ENCODE measurements around the gene FHAD1. TPM values are rescaled to one million over a fixed set of nuclear protein-coding genes. Genes with fewer than 3 reads are reported as not detected.
A peak's percentile ranks its signal among the peaks of the same experiment; 100 is the strongest.

Gene FHAD1
- total RNA-seq, 1 experiment from 2014 or later, result 3.5 TPM

- ChIA-PET POLR2A (interaction anchor here (0.5 to 0.6 kb wide), 2 partner anchors 21 to 92 kb away, joined by 3 to 4 read pairs; no protein-coding TSS in a partner anchor), CTCF (interaction anchor here (0.7 to 0.9 kb wide), 2 partner anchors 103 to 373 kb away, joined by 3 read pairs; no protein-coding TSS in a partner anchor), RAD21 (ENCODE audit: low non-redundant PET in 1 of 2, low total read pairs in 2 of 2, uncharacterized antibody in 2 of 2, unreplicated experiment in 2 of 2) (no interaction called here)
- Histone ChIP-seq H3K9ac (ENCODE audit: low read length) (no peak overlapping the region), H3K4me3 (replicated peaks in 1 of 2; ENCODE audit: low read depth in 1 of 2, low read length in 2 of 2) (no peak overlapping the region), H3K79me2 (ENCODE audit: insufficient read depth, low read length) (no peaks in the 10 kb centered on the region), H3K4me2 (ENCODE audit: low read length) (no peak overlapping the region), H3K27ac (ENCODE audit: low read depth, low read length) (no peak overlapping the region), H4K20me1 (ENCODE audit: insufficient read depth) (no peaks in the 10 kb centered on the region), H3K4me1 (ENCODE audit: control insufficient read depth in 1 of 2, insufficient read depth in 2 of 2, low read length in 2 of 2) (peaks cover 10 to 31% of the 10 kb centered on the region in 2 experiments; a peak in 3 of 4 replicates), H3K36me3 (ENCODE audit: control insufficient read depth in 1 of 2, insufficient read depth in 2 of 2, low read length in 2 of 2) (peaks cover 0 to 21% of the 10 kb centered on the region in 2 experiments; a peak in 1 of 4 replicates), H3K27me3 (ENCODE audit: insufficient read depth, low read length) (no peaks in the 10 kb centered on the region), H3K9me3 (ENCODE audit: control insufficient read depth in 1 of 2, insufficient read depth in 1 of 2, low read depth in 1 of 2, low read length in 2 of 2) (no peaks in the 10 kb centered on the region), H3K9me2 (ENCODE audit: insufficient read depth) (no peaks in the 10 kb centered on the region), H2AFZ (ENCODE audit: low read depth, low read length, poor library complexity, severe bottlenecking) (no peak overlapping the region)
- BruUV-seq (replicated peaks), result no TSS peak
- no peak for TF ChIP-seq SRF (IDR thresholded peaks at IDR 0.05; ENCODE audit: low read depth)
- TF ChIP-seq, protein P1, sequence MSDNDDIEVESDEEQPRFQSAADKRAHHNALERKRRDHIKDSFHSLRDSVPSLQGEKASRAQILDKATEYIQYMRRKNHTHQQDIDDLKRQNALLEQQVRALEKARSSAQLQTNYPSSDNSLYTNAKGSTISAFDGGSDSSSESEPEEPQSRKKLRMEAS (IDR thresholded peaks at IDR 0.05), result no peak
- TF ChIP-seq CTCF (IDR thresholded peaks at IDR 0.05 in 2 of 3, conservative IDR thresholded peaks at IDR 0.05 in 1 of 3; ENCODE audit: borderline replicate concordance in 1 of 3, insufficient read depth in 1 of 3, low read depth in 2 of 3, low read length in 2 of 3), result no peak; a peak in 1 of 6 replicates
- no peak for TF ChIP-seq ZFX (IDR thresholded peaks at IDR 0.05)
- TF ChIP-seq ELF1 (IDR thresholded peaks at IDR 0.05; ENCODE audit: borderline replicate concordance, low read depth), result no peak
- no peak for TF ChIP-seq CEBPB (IDR thresholded peaks at IDR 0.05; ENCODE audit: low read depth)
- TF ChIP-seq JUND (IDR thresholded peaks at IDR 0.05), result no peak
- TF ChIP-seq SIN3A (IDR thresholded peaks at IDR 0.05; ENCODE audit: low read depth), result no peak
- no peak for TF ChIP-seq FOSL1 (IDR thresholded peaks at IDR 0.05; ENCODE audit: low read depth)
- TF ChIP-seq, protein P2, sequence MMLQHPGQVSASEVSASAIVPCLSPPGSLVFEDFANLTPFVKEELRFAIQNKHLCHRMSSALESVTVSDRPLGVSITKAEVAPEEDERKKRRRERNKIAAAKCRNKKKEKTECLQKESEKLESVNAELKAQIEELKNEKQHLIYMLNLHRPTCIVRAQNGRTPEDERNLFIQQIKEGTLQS (IDR thresholded peaks at IDR 0.05), result no peak
- no peak for TF ChIP-seq RAD21 (IDR thresholded peaks at IDR 0.05; ENCODE audit: low read depth)
- no peak for DNase-seq (ENCODE audit: low read depth, low spot score)
- intact Hi-C loops (cut with micrococcal nuclease), result no loop called here
- ATAC-seq, result peak; percentile 47
Measured at GRCh38 chr1:15220825-15221431, 26.1 kb upstream of the FHAD1 start.

All from HCT116 (cell line).